ENCODE results near the gene S100A5.
"Not testable (repeated sequence)": the region's sequence is repeated elsewhere in the genome, so short reads cannot be mapped to it uniquely, and the experiment has no call there.

Gene S100A5

DNA sequence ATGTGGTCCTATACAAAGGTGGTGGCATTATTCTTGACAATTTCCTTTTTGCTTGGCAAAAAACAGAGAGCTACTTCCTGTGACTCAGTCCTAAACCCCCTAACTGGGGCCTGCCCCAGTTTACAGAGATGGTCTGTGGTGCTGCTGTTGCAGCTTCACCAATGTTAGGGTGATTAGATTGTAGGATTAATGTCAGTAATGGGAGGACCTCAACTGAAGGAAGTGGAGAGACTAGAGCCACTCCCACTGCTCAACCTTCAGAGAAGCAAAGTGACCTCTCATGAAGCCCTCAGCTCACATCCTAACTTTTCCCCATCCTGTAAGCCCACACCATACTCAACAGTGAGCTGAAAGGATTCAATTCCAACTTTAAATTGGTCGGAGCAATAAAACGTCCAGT lies 8.6 kb downstream of the S100A5 start:
- no peak for DNase-seq

DNA sequence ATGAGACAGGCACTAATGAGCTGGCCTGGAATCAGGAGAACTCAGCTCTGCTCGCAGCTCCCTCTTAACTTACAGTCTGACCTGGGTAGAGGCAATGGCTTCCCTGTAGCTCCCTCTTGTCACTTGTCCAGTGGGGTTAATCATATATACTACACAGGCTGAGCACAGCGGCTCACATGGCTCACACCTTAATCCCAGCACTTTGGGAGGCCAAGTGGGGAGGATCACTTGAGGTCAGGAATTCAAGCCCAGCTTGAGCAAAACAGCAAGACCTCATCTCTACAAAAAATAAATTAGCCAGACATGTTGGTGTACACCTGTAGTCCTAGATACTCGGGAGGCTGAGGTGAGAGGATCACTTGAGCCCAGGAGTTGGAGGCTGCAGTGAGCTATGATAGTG lies 9.1 kb downstream of the S100A5 start:
- DNase-seq, result no peak

DNA sequence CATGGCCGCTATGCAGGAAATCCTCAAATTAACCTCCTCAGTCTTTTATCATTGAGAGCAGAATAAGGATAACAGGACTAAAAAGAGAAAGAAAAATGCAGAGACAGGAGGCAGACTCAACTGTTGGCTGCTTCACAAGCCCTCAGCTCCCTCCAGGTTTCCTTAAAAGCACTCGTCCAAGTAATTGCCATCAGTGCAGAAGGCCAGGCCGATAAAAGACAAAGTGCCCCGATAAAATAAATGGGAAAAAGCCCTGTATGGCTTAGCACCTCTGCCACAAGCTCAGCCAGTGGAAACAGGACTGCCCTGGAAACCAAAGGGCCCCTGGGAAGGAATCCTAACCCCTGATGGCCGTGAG lies 13.1 kb downstream of the S100A5 start:
- no peak for DNase-seq

DNA sequence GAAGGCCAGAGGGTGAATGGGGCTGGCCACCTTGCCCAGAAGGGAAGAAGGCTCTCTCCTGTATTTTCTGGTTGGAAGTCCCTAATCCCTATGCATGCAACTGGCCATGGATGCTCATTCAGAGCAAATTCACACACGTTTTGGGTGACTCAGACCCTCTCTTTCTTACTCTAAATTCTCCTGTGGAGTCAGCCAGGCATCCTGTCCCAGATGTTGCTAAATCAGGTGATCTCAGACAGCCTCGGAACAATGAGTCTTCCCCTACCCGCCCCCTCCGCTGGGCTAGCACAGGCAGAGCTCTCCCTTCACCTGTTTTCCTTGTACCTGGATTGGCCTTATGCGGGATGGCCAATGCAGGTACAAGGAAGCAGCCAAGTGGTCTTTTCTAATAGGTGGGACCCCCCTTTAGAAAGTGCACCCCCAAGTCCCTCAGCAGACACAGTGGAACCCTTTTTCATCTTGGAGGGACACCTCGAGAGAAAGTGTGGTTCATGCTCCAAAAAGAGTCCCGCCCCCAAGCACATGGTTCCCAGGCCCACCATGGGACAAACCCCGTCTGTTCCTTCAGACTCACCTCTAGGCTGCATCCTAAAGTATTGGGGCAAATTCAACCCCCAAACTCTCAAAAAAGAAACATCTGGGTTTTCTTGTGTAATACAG lies 13.6 kb downstream of the S100A5 start:
- DNase-seq, result no peak

DNA sequence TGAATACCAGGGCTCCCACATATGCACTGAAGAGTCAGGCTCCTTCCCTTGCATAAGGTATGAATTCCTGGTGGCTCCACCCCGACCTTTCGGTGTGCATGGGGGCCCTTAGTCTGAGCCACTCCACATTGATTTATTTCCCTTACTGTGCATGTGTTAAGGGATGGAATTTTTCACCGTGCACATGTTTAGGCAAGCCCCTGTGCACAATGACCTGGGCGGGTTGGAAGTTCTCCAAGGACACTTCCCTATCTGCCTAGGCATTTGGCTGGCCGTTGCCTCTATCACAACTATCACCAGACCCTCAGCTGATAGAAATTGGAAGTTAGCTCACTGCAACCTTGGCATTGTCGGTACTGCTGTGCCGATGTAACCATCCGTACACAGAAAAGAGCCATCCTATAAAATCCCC lies 14.6 kb downstream of the S100A5 start:
- DNase-seq, result no peak

DNA sequence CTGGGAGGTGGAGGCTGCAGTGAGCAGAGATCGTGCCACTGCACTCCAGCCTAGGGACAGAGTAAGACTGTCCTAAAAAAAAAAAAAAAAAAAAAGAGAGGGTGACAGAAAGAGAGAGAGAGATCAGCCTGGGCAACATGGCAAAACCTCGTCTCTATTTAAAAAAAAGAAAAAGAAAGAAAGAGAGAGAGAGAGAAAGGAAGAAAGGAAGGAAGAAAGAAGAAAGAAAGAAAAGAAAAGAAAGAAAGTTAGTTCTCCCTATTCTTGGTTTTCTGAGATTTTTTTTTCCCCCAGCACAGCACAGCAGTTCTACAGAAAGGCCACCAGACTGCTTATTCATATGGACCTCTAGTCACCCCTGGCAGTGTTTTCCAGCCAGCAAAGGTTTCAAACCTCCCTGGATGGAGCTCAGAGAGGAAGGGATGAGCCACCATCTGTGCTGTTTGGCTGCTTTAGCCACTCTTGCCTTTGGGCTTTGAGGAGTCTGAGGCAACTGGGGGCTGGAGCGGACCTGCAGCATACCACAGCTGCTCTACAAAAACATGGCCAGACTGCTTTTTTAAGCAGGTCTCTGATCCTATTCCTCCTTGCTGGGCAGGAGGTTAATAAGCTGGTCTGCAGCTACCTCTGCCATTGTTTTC lies 15.5 kb downstream of the S100A5 start:
- no peak for DNase-seq

DNA sequence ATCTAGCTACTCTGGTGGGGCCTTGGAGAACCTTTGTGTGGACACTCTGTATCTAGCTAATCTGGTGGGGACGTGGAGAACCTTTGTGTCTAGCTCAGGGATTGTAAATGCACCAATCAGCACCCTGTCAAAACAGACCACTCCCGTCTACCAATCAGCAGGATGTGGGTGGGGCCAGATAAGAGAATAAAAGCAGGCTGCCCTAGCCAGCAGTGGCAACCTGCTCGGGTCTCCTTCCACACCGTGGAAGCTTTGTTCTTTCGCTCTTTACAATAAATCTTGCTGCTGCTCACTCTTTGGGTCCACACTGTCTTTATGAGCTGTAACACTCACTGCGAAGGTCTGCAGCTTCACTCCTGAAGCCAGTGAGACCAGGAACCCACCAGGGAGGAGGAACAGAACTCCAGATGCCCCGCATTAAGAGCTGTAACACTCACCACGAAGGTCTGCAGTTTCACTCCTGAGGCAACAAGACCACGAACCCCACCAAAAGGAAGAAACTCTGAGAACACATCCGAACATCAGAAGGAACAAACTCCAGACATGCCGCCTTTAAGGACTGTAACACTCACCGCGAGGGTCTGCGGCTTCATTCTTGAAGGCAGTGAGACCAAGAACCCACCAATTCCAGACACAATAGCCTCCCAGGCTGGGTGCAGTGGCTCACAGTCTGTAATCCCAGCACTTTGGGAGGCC lies 18.2 kb downstream of the S100A5 start:
- DNase-seq, result not testable (repeated sequence)

DNA sequence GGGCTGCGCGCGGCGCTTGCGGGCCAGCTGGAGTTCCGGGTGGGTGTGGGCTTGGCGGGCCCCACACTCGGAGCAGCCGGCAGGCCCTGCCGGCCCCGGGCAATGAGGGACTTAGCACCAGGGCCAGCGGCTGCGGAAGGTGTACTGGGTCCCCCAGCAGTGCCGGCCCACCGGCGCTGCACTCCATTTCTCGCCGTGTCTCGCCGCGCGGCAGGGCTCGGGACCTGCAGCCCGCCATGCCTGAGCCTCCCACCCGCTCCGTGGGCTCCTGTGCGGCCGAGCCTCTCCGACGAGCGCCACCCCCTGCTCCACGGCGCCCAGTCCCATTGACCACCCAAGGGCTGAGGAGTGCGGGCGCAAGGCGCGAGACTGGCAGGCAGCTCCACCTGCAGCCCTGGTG lies 18.9 kb downstream of the S100A5 start:
- DNase-seq, result not testable (repeated sequence)

DNA sequence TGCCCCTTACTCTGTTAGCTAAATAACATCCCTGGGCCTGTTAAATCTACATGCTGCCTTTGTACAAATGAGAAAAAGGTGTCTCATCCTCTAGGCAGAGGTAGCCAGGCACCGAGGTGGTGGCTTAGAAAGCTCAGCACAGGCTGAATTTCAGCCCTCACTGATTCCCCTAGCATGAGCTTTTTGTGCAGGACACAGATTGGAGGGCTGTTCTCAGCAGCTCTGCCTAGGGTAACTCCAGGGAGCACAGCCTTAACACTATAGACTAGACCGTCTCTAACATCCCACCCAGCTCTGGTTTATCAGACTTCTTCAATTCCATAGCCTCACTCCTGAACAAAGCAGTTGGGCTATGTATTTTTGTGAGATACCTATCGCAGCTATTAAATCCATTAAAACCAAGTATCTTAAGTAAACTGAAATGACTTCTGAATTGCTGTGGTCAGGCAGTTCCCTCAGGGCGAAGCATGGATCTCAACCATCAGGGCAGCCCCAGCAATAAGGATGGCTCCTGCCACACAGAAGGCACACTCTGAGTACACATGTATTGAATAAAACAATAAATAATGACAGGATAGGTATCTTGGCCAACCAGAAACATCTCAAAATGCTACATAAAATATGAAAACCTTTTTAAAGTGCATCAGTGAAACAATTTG lies 19.8 kb downstream of the S100A5 start:
- no peak for DNase-seq

DNA sequence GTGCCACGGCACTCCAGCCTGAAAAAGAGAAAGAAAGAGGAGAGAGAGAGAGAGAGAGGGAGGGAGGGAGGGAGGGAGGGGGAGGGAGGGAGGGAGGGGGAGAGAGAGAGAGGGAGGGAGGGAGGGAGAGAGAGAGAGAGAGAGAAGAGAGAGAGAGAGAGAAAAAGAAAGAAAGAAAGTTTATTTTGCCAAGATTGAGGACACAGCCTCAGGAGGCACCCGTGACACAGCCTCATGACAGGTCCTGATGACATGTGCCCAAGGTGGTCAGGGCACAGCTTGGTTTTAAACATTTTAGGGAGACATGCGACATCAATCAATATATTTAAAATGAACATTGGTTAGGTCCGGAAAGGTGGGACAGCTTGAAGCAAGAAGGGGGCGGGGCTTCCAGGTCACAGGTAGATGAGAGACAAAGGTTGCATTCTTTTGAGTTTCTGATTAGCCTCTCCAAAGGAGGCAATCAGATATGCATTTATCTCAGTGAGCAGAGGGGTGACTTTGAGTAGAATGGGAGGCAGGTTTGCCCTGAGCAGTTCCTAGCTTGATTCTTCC lies 20.5 kb downstream of the S100A5 start:
- DNase-seq, result not testable (repeated sequence)

DNA sequence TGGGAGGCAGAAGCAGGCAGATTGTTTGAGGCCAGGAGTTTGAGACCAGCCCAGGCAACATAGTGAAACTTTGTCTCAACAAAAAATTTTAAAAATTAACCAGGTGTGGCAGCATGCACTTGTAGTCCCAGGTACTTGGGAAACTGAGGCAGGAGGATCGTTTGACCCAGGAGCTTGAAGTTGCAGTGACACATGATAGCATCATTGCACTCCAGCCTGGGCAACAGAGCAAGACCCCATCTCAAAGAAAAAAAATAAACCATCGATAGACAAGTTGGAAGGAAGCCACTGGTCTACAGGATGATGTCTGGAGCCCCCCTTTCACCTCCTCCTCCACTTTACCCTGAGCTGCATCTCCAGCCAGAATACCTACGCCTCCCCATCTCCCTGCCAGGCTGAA lies 21.5 kb downstream of the S100A5 start:
- no peak for DNase-seq

DNA sequence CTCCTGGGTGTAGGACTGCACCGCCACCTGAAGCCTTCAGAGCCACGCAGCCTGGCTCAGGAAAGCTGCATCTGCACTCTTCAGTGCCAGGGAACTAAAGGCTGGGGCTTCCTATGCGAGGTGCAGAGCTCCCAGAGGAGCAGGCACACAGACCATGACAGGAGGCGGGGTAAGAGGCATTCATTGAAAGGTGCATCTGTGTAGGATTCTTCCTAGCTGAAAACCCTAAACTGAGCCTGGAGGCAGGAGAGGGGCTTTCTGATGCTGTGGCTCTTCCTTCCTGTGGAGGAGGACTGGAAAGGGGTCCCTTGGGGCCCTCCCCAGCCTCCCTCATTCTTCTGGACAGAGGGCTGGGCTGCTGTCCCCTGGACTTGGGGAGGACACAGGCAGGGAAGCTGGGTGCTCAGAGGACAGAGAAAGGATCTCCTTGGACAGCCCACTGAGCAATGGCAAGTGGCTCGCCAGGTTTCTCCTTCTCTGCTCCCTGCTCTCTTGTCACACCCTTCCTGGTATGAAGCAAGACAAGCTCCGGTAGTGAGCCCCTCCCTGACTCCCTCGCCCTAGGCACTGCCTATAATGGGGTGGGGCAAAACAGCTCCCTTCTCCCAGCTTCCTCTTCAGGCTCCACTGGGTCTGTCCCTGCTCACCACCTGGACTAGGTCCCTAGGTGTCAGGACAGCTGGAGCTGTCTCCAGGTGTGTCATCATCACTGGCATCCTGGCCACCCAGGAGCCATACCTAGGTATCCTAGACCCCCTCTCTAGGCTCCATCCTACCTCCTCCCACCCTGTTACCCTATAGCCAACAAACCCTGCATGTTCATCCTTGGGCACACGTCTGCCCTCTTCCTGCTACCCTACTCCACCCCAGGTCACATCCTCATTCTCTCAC lies 25.0 kb downstream of the S100A5 start:
- no peak for DNase-seq

DNA sequence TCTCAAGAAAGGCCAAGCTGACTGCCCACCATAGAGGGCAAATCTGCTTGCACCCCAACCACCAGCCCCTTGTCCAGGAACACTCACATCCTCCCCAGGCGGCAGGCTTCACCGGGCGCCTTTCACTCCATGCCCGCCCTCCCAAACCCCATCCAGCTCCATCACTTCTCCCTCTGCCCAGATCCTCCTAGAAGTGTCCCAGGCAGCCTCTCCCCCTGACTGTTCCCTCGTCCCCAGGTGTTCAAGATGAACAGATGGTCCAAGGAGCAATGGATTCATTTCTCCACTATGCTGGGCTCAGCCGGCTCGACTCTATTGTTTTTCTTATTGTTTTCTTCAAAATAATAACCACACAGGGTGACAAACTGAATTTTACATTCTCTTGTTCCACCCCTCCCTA lies 27.1 kb downstream of the S100A5 start:
- no peak for DNase-seq

DNA sequence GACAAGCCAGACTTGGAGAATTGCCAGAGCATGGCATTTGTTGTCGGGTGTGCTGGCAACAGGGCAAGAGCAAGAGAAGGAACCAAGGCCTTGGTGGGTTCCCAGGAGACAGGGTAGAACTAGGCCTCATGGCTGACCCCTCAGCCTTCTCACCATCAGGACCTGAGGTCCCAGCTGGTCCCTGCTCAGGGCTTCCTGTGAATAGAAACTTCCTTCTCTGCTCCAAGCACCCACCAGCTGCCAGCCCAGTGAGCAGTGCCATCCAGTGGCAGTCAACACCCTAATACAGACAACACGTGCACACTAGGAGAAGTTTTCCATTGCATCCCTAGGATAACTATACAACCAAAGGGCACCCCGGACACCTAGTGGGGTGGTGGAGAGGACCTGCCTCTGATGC lies 27.7 kb downstream of the S100A5 start:
- no peak for DNase-seq

DNA sequence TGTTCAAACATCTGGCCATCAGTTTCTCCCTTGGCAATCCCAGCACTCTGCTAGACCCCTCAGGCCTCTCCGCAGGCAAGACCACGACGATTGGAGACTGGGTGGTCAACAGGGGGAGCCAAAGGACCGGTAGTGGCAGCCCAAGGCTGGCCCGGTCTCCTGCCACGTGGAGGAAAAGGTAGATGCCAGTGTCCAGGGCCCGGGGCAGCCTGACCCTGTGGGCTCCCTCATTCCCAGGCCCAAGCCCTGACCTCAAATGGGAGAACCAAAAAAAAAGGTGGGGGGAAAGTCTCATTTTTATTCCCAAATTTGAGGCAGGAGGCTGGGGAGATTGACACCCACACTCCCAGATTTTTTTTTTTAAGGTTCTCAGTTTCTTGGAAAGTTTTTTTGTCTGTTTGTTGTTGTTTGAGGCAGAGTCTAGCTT lies 29.7 kb downstream of the S100A5 start:
- DNase-seq, result peak; percentile 41

DNA sequence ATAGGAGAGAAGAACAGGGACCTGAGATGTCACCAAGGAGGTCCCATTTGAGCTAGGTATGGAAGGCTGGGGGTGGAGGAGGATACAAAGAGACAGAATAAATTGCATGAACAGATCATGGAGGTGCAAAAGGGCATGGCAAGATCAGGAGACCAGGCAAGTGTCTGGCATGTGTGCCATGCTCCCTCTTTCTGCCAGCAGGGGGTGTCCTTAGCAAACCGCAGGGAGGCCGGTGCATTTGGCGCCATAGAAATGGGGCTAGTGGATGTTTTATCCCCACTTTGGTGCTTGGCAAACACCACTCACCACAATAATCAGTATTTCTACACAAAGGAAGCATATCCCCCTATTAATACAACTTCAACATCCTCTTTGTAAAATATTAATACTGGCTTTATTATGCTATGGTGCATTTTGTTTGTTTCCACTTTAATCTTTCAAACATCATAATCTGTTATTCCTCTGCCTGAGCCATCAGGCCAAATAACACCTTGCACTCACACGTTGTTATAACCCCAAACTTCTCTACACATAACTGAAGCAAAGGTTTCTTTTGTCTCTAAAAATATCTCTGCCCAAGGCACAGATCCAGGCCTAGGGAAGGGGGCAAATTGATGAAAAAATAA lies 30.9 kb downstream of the S100A5 start:
- peak; percentile 25 for DNase-seq

DNA sequence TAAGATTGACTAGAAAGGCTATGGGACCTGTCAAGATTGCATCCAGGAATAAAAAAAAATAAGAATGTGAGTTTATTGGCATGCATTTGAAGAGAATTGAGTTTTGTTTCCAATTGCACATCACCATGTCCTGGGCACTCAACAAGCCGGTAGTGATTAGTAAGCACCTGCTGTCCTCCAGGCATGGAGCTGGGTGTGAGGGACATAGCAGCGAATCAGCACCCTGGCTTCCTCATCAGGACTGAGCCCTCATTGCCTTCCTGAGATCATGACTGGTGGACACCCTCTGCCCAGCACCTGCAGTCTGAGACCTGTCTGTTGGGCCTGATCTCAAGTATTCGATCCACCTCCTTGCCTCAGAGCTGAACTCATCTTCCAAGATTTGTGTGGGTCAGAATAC lies 31.7 kb downstream of the S100A5 start:
- DNase-seq, result no peak

DNA sequence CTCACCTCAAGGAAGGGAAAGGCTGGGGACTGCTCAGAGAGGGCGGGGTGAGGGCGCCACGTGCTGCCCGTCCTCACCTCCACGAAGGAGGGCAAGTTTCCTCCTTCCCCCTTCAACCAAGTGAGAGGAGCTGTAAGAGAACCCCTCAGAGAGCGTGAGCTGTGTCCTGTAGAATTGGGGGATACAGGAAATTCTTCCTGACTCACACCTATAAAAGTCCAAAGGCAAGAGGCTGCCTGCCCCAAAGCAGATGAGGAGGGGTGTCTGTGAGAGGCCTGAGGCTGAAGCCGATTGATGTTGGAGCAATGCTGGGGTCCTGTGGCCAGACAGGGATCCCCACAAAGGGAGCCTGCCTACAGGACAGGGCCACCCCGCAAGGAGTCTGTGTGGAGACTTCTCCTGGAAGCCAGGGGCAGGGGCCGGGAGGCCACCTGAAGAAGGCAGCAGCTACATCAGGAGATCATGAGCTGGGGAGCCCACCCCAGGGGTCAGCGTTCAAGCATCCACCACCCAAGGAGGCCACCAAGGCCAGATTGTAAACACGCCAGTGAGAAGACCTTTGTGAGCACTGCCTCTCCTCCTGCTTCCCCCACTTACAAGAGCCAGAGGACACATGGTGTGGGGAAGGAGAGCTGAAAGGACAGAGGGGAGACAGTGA lies 32.7 kb downstream of the S100A5 start:
- DNase-seq, result no peak

DNA sequence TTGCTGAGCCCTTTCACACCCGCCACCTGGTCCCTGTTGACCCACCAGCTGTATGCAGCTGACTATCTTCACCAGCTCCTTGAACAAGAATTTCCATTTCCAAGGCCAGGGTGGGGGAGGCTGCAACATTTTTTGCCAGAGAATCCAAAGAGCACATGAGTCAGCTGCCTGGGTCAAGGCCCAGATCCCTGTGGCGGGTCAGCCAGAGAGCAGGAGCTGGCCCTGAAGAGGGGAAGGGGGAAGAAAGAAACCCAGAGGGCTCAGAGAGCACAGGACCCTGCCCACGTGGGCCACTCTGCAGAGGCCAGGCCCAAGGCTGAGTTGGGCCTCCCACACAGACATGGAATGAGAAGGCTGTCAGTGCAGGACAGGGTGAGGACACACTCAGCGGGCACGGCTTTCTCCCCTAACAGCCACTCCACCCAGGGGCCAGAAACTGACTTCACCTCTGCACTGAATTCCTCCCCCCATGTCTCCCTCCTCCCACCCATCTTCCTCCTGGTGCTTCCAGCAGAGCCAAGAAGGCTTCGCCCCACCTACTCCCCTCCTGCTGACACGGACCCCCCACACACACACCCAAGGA lies 33.8 kb downstream of the S100A5 start:
- no peak for DNase-seq

DNA sequence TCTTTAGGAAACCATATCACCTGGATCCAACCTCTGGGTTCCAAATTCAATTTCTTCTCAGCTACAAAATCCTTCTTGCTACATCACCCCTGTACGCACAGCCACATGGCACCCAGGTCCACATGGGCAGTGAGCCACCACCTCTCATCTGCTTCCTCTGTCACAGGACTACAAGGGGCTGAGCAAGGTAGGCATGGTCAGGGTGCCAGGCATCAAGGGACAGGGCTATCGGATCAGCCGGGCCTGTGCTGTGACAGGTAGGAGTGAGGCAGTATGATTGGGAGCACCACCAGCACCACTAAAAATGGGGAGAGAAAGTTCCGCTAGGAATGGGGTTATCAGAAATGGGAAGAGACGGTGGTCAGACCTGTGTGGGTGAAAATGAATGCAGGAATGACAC lies 34.3 kb downstream of the S100A5 start:
- no peak for DNase-seq

DNA sequence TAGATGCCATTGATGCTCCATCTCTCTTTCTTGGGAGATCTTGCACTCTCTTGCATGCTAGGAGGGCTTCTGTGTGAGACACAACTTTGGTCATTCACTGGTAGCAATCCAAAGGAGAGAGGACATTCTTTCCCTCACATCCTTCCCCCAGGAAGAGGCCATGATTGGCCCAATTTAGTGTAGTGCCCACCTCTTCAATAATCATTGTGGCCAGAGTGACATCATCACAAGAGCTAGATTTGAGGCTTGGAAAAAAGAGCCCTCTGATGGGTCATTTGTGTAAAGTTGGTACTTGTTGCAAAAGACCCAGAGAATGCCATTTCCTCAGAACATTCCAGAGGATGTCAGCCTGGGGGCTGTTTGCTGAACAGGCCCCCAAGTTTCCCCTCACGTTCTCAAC lies 35.2 kb downstream of the S100A5 start:
- DNase-seq, result no peak
